HTR-8/SVneo (cell line): ENCODE data around the gene ZDHHC14.

Experiments used
- DNase-seq: peaks from one replicate; pipeline ENCODE4 v3.0.0; 2011; ENCODE audit warnings: low spot score, mixed read lengths; ENCODE audit not compliant: insufficient read length
- FAIRE-seq: peaks from 2 replicates; lab custom pipeline; 2011; peaks lifted over from hg19 to GRCh38; lab: Jason Lieb, UNC

ZDHHC14 gene

GRCh38 chr6:157669323-157669722, 288.3 kb downstream of the ZDHHC14 start:
- no peak for FAIRE-seq

GRCh38 chr6:157669747-157670216, 288.8 kb downstream of the ZDHHC14 start:
- DNase-seq, result peak; percentile 41
- peak; percentile 59 for FAIRE-seq

More at GRCh38 chr6:157669323-157669722, 288.3 kb downstream of the ZDHHC14 start:
- no peak for DNase-seq

- FAIRE-seq (no peak), DNase-seq (no peak)
Measured at GRCh38 chr6:157670466-157671186, 289.6 kb downstream of the ZDHHC14 start.

GRCh38 chr6:157672726-157673412, 291.9 kb downstream of the ZDHHC14 start:
- no peak for DNase-seq
- FAIRE-seq, result no peak

GRCh38 chr6:157673596-157673995, 292.6 kb downstream of the ZDHHC14 start:
- no peak for DNase-seq
- FAIRE-seq, result no peak

- FAIRE-seq, result no peak
- DNase-seq, result no peak
Measured at GRCh38 chr6:157674061-157674460, 293.1 kb downstream of the ZDHHC14 start.

GRCh38 chr6:157675831-157676230, 294.8 kb downstream of the ZDHHC14 start:
- FAIRE-seq (no peak), DNase-seq (no peak)

GRCh38 chr6:157676241-157676640, 295.3 kb downstream of the ZDHHC14 start:
- DNase-seq (no peak), FAIRE-seq (no peak)

- FAIRE-seq (no peak), DNase-seq (no peak)
Measured at GRCh38 chr6:157677235-157677634, 296.2 kb downstream of the ZDHHC14 start.

- DNase-seq, result no peak
Measured at GRCh38 chr6:157679605-157680580, 298.9 kb downstream of the ZDHHC14 start.

GRCh38 chr6:157681041-157681650, 300.2 kb downstream of the ZDHHC14 start:
- no peak for FAIRE-seq
- DNase-seq, result no peak

More at GRCh38 chr6:157679605-157680580, 298.9 kb downstream of the ZDHHC14 start:
- FAIRE-seq, result no peak

GRCh38 chr6:157682856-157683481, 302.0 kb downstream of the ZDHHC14 start:
- FAIRE-seq (no peak), DNase-seq (peak; percentile 29)

- DNase-seq, result no peak
Measured at GRCh38 chr6:157683707-157684106, 302.7 kb downstream of the ZDHHC14 start.

GRCh38 chr6:157684620-157685299, 303.8 kb downstream of the ZDHHC14 start:
- no peak for DNase-seq
- no peak for FAIRE-seq

More at GRCh38 chr6:157683707-157684106, 302.7 kb downstream of the ZDHHC14 start:
- no peak for FAIRE-seq

- DNase-seq, result no peak
- no peak for FAIRE-seq
Measured at GRCh38 chr6:157685596-157686280, 304.7 kb downstream of the ZDHHC14 start.

- no peak for DNase-seq
Measured at GRCh38 chr6:157688275-157688959, 307.4 kb downstream of the ZDHHC14 start.

GRCh38 chr6:157688960-157689599, 308.1 kb downstream of the ZDHHC14 start:
- no peak for FAIRE-seq
- DNase-seq, result no peak

More at GRCh38 chr6:157688275-157688959, 307.4 kb downstream of the ZDHHC14 start:
- no peak for FAIRE-seq
